Fibroblast of pulmonary artery (primary cell): ENCODE data around the gene SH3RF2.

Experiments
- DNase-seq: peaks from one replicate; pipeline ENCODE4 v3.0.0-alpha.2; 2010; ENCODE audit warnings: low read depth
- H3K4me3 ChIP-seq: replicated peaks from 2 replicates; pipeline ENCODE4 v1.5.1; 2011; ENCODE audit warnings: low read depth, mild to moderate bottlenecking, control low read depth, low read length, moderate library complexity
- TF ChIP-seq, protein P1 (sequence below): IDR thresholded peaks from 2 replicates; pipeline ENCODE4 v1.5.1; 2011; ENCODE audit warnings: mild to moderate bottlenecking, control low read depth, low read length, inconsistent platforms; ENCODE audit errors: missing control alignments

Gene SH3RF2

DNA sequence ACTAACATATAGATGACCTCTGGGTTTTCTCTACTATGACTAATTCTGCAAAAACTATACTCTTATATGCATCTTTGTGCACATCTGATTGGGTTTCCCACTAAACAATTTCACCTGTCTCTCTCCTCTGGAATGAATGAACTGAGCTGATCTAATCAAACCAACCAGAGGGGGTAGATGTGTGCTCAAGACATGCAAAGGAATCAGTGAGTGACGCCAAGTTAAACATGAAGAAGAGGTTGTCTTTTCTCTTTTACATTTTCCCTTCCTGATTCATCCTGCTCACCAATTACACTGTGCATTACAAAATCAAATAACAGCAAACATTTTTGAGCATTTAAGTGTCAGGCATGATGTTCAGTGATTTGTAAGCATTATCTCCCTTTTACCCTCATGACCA, 34.0 kb upstream of the SH3RF2 start:
- DNase-seq: no peak
- no peak overlapping the region for H3K4me3 ChIP-seq
- TF ChIP-seq, protein P1, sequence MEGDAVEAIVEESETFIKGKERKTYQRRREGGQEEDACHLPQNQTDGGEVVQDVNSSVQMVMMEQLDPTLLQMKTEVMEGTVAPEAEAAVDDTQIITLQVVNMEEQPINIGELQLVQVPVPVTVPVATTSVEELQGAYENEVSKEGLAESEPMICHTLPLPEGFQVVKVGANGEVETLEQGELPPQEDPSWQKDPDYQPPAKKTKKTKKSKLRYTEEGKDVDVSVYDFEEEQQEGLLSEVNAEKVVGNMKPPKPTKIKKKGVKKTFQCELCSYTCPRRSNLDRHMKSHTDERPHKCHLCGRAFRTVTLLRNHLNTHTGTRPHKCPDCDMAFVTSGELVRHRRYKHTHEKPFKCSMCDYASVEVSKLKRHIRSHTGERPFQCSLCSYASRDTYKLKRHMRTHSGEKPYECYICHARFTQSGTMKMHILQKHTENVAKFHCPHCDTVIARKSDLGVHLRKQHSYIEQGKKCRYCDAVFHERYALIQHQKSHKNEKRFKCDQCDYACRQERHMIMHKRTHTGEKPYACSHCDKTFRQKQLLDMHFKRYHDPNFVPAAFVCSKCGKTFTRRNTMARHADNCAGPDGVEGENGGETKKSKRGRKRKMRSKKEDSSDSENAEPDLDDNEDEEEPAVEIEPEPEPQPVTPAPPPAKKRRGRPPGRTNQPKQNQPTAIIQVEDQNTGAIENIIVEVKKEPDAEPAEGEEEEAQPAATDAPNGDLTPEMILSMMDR: no peak

DNA sequence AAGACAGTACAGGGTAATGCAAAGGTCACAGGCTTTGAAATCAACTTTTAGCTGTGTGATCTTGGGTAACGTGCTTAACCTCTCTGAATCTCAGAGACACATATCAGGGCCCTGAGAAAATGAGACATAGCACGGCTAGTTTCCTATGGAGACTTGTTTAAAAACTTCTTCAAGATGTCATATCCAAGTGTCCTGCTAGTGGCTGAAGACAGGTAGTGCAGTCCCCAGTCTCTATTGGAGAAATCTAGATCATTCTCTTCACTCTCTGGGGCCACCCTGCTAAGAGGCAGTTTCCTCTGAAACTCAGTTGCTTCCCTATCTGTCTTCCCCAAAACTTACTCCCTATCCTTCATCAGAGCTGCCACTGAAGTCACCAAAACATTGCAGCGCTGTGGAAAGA, 33.3 kb upstream of the SH3RF2 start:
- DNase-seq: no peak
- TF ChIP-seq, protein P1: peak; percentile 36
- H3K4me3 ChIP-seq: no peak overlapping the region

DNA sequence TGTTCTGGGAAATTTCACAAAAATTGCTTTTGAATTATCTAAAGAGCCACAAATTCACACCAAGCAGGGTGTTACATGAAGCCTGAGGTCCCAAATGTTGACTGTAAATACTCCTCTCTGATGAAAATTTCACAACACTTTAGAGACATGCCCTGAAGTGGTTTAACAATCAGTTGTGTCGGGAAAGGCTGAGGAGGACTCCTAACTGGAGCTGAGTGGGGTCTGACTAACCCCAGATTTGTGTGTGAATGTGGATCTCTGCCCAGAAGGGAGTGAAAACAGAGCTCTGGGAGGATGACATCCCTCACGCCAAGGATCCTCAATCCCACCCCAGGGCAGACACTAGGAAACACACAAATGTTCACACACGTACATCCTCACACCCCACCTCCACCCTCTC, 32.5 kb upstream of the SH3RF2 start:
- DNase-seq: peak; percentile 56
- TF ChIP-seq, protein P1: no peak
- H3K4me3 ChIP-seq: no peak overlapping the region

DNA sequence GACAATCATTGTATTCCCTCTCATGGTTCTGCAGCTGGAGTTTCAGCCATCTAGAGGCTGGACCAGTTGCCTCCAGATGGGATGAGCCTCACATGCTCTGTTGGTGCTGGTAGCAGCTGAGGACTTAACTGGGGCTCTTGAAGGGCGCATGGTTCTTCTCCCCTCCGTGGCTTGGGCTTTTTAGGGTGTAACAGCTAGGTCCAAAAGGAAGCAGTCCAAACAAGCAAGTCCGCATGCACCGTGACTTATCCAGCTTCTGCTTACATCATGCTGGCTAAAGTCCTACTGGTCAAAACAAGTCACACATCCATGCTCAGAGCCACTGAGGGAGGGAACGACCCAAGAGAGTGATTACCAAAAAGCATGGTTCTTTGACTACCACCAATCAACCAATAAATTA, 31.6 kb upstream of the SH3RF2 start:
- DNase-seq: no peak
- TF ChIP-seq, protein P1: no peak
- H3K4me3 ChIP-seq: no peak overlapping the region

DNA sequence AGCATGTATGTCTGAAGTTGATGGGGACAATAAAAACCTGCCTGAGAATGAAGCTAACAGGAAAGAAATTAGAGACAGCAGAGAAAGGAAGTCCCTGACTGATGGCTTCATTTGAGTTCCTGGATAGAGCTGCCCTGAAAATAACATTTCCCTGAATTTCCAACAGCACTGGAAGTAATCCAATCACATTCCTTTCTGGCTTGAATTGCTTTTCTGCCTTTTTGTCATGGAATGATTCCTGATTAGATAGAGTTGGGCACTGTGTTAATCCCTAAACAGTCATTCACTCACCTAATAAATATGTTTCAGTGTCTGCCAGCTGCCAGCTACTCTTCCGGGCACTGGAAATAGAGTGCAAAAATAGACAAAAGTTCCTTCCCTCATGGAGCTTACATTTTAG, 30.0 kb upstream of the SH3RF2 start:
- no peak for DNase-seq
- no peak overlapping the region for H3K4me3 ChIP-seq
- TF ChIP-seq, protein P1: no peak

DNA sequence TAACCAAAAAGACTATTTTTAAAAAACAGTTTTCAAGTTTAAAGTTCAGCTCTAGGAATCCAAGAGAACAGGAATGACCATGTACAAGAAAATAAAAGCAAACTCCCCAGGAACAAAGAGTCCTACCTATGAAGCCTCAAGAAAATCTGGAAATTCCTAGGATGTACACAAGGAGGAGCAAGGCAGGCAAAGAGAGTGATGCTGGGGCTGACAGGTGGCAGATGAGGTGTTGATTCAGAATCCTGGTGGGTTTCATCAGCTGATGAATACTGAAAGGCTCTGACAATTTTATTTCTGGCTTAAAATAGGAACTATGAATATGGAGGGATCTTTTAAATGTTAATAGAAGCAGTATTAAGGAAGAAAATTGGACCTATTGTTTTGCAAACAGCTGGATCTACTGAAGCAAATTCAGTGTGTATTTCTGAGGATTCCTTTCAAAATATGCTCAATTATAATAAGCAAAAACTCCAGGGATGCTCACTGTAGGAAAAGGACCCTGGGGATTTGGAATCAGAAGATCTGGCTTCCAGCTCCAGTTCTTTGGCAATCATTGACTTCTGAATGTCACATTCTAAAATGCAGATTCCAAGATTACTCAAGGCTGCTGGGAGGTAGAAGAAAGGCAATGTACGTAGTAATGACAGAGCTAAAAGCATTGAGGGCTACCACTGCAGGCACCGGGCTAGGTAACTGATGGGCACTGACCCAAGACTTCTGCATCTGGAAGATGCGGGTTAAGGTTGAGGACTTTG, 28.0 kb upstream of the SH3RF2 start:
- no peak for DNase-seq
- H3K4me3 ChIP-seq: no peak overlapping the region
- TF ChIP-seq, protein P1: peak; percentile 23

DNA sequence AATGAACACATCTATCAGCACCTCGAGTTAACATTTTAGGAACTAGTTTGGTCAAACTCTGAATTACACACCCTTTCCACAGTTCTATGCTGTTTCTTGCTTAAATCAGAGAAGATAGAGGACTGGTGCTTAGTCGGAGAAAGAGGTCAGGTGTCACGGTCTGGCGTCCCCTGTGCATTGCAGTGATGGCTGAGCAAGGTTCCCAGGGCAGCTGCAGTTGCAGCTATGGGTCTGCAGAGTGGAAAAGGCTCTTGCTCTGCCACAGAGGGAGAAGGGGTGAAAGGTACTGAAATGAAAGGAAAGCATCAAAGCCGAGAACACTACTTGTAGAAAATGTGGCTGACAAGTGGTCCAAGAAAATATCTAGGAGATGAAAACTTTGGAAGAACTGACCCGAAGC, 25.2 kb upstream of the SH3RF2 start:
- no peak overlapping the region for H3K4me3 ChIP-seq
- TF ChIP-seq, protein P1: no peak
- DNase-seq: no peak
